Measurements from ENCODE around the gene RIN3. TPM values are rescaled to one million over a fixed set of nuclear protein-coding genes. Genes with fewer than 3 reads are reported as not detected.

The RIN3 gene
- 10 to 100 TPM in 5 of 6 donors, 1 to 10 TPM in 1; 7.6 to 43.7 (median 24.5) TPM for polyA plus RNA-seq (ENCODE audit: low read depth in 6 of 6)

- Mint-ChIP-seq H3K36me3 (no peaks in the 10 kb centered on the region), H3K4me1 (peaks cover 46 to 71% (median 56%) of the 10 kb centered on the region in 3 donors), H3K27ac (peak within 1 kb of the TSS in 4 of 6 donors; percentile 47 to 91 (median 65)), H3K9me3 (no peaks in the 10 kb centered on the region), H3K27me3 (no peaks in the 10 kb centered on the region), H3K4me3 (peak within 1 kb of the TSS; percentile 79 to 90 (median 85))
- peak; percentile 61 to 69 for ATAC-seq (ENCODE audit: low read depth in 2 of 2)
- peak; percentile 35 for DNase-seq
These were observed at the start of gene RIN3 for GRCh38 chr14:92513204-92513965. TSS of gene RIN3 (plus strand) at chr14:92513781. CDS start at chr14:92513933, 152 bp downstream.

- no peak overlapping the region for H3K4me3 Mint-ChIP-seq
- peaks cover 4 to 15% (median 12%) of the 10 kb centered on the region in 3 donors for H3K4me1 Mint-ChIP-seq
- ATAC-seq (ENCODE audit: low read depth in 2 of 2), result no peak
- peaks cover 17 to 48% (median 31%) of the 10 kb centered on the region in 3 donors for H3K27me3 Mint-ChIP-seq
- H3K36me3 Mint-ChIP-seq, result peaks cover 0 to 6% of the 10 kb centered on the region in 2 donors
- no peak for DNase-seq
- H3K9me3 Mint-ChIP-seq, result peaks cover 0 to 22% (median 12%) of the 10 kb centered on the region in 7 donors
- H3K27ac Mint-ChIP-seq, result peak overlapping the region in 1 of 6 donors; percentile 80
These were observed 49.4 kb upstream of the RIN3 start for GRCh38 chr14:92464156-92464555.

- Mint-ChIP-seq H3K4me3 (no peak overlapping the region), H3K27me3 (peaks cover 17 to 47% (median 25%) of the 10 kb centered on the region in 3 donors)
These were observed 48.9 kb upstream of the RIN3 start for GRCh38 chr14:92464716-92465115.

GRCh38 chr14:92465353-92466055, 48.1 kb upstream of the RIN3 start:
- peaks cover 0 to 7% of the 10 kb centered on the region in 2 donors for H3K36me3 Mint-ChIP-seq
- H3K4me1 Mint-ChIP-seq, result peaks cover 4 to 14% (median 12%) of the 10 kb centered on the region in 3 donors
- ATAC-seq (ENCODE audit: low read depth in 2 of 2) (no peak), DNase-seq (no peak)
- peaks cover 11 to 45% (median 20%) of the 10 kb centered on the region in 3 donors for H3K27me3 Mint-ChIP-seq
- H3K4me3 Mint-ChIP-seq, result peak overlapping the region in 1 of 8 donors; percentile 44
- H3K27ac Mint-ChIP-seq, result no peak overlapping the region
- peaks cover 0 to 34% (median 20%) of the 10 kb centered on the region in 7 donors for H3K9me3 Mint-ChIP-seq

More at GRCh38 chr14:92464716-92465115, 48.9 kb upstream of the RIN3 start:
- Mint-ChIP-seq H3K27ac (no peak overlapping the region), H3K36me3 (peaks cover 0 to 7% of the 10 kb centered on the region in 2 donors), H3K4me1 (peaks cover 4 to 15% (median 12%) of the 10 kb centered on the region in 3 donors), H3K9me3 (peaks cover 0 to 28% (median 16%) of the 10 kb centered on the region in 7 donors)
- DNase-seq, result no peak
- ATAC-seq (ENCODE audit: low read depth in 2 of 2), result no peak

GRCh38 chr14:92466059-92466458, 47.5 kb upstream of the RIN3 start:
- DNase-seq (no peak), ATAC-seq (ENCODE audit: low read depth in 2 of 2) (no peak)
- Mint-ChIP-seq H3K4me1 (peaks cover 4 to 12% (median 8%) of the 10 kb centered on the region in 3 donors), H3K27me3 (peaks cover 8 to 43% (median 20%) of the 10 kb centered on the region in 3 donors), H3K4me3 (no peak overlapping the region), H3K9me3 (peaks cover 0 to 34% (median 20%) of the 10 kb centered on the region in 7 donors), H3K36me3 (peaks cover 0 to 7% of the 10 kb centered on the region in 2 donors), H3K27ac (no peak overlapping the region)

- H3K4me3 Mint-ChIP-seq, result no peak overlapping the region
- H3K36me3 Mint-ChIP-seq, result peaks cover 0 to 7% of the 10 kb centered on the region in 2 donors
- peaks cover 0 to 4% (median 3%) of the 10 kb centered on the region in 3 donors for H3K4me1 Mint-ChIP-seq
- DNase-seq (no peak), ATAC-seq (ENCODE audit: low read depth in 2 of 2) (no peak)
- no peak overlapping the region for H3K27ac Mint-ChIP-seq
- peaks cover 0 to 34% (median 20%) of the 10 kb centered on the region in 7 donors for H3K9me3 Mint-ChIP-seq
- peaks cover 0 to 23% (median 4%) of the 10 kb centered on the region in 3 donors for H3K27me3 Mint-ChIP-seq
These were observed 44.1 kb upstream of the RIN3 start for GRCh38 chr14:92469515-92469914.

GRCh38 chr14:92470215-92470614, 43.4 kb upstream of the RIN3 start:
- Mint-ChIP-seq H3K27me3 (peaks cover 0 to 23% (median 4%) of the 10 kb centered on the region in 3 donors), H3K27ac (no peak overlapping the region), H3K36me3 (peaks cover 0 to 7% of the 10 kb centered on the region in 2 donors), H3K9me3 (peaks cover 0 to 34% (median 20%) of the 10 kb centered on the region in 7 donors), H3K4me1 (peaks cover 0 to 4% (median 3%) of the 10 kb centered on the region in 3 donors), H3K4me3 (no peak overlapping the region)
- no peak for ATAC-seq (ENCODE audit: low read depth in 2 of 2)
- no peak for DNase-seq

- H3K4me1 Mint-ChIP-seq, result peaks cover 0 to 4% (median 3%) of the 10 kb centered on the region in 3 donors
- DNase-seq (no peak), ATAC-seq (ENCODE audit: low read depth in 2 of 2) (no peak)
- peaks cover 0 to 34% (median 20%) of the 10 kb centered on the region in 7 donors for H3K9me3 Mint-ChIP-seq
- H3K27me3 Mint-ChIP-seq, result peaks cover 0 to 23% (median 4%) of the 10 kb centered on the region in 3 donors
- H3K27ac Mint-ChIP-seq, result no peak overlapping the region
- no peak overlapping the region for H3K4me3 Mint-ChIP-seq
- H3K36me3 Mint-ChIP-seq, result peaks cover 0 to 7% of the 10 kb centered on the region in 2 donors
These were observed 42.8 kb upstream of the RIN3 start for GRCh38 chr14:92470811-92471210.

GRCh38 chr14:92471919-92472318, 41.7 kb upstream of the RIN3 start:
- peaks cover 0 to 32% (median 18%) of the 10 kb centered on the region in 7 donors for H3K9me3 Mint-ChIP-seq
- no peak overlapping the region for H3K4me3 Mint-ChIP-seq
- peak overlapping the region in 1 of 6 donors; percentile 28 for H3K27ac Mint-ChIP-seq
- ATAC-seq (ENCODE audit: low read depth in 2 of 2), result no peak
- H3K27me3 Mint-ChIP-seq, result peaks cover 0 to 23% (median 4%) of the 10 kb centered on the region in 3 donors
- H3K36me3 Mint-ChIP-seq, result peaks cover 0 to 7% of the 10 kb centered on the region in 2 donors
- peaks cover 0 to 4% (median 3%) of the 10 kb centered on the region in 3 donors for H3K4me1 Mint-ChIP-seq
- no peak for DNase-seq

- Mint-ChIP-seq H3K4me1 (peaks cover 0 to 4% (median 3%) of the 10 kb centered on the region in 3 donors), H3K27ac (peak overlapping the region in 2 of 6 donors; percentile 6 to 23), H3K4me3 (no peak overlapping the region), H3K9me3 (peaks cover 0 to 23% (median 13%) of the 10 kb centered on the region in 7 donors), H3K36me3 (peaks cover 0 to 7% of the 10 kb centered on the region in 2 donors), H3K27me3 (peaks cover 0 to 15% (median 4%) of the 10 kb centered on the region in 3 donors)
- ATAC-seq (ENCODE audit: low read depth in 2 of 2) (no peak), DNase-seq (no peak)
These were observed 40.7 kb upstream of the RIN3 start for GRCh38 chr14:92472860-92473259.

- no peak overlapping the region for H3K27ac Mint-ChIP-seq
- no peak overlapping the region for H3K4me3 Mint-ChIP-seq
- no peak for DNase-seq
These were observed 40.2 kb upstream of the RIN3 start for GRCh38 chr14:92473261-92473968.

GRCh38 chr14:92473969-92474535, 39.5 kb upstream of the RIN3 start:
- peaks cover 0 to 11% (median 4%) of the 10 kb centered on the region in 3 donors for H3K27me3 Mint-ChIP-seq
- DNase-seq (no peak), ATAC-seq (ENCODE audit: low read depth in 2 of 2) (no peak)
- H3K4me3 Mint-ChIP-seq, result no peak overlapping the region
- peaks cover 0 to 21% (median 16%) of the 10 kb centered on the region in 7 donors for H3K9me3 Mint-ChIP-seq
- H3K4me1 Mint-ChIP-seq, result peaks cover 0 to 4% (median 3%) of the 10 kb centered on the region in 3 donors
- peaks cover 2 to 6% of the 10 kb centered on the region in 2 donors for H3K36me3 Mint-ChIP-seq
- H3K27ac Mint-ChIP-seq, result no peak overlapping the region

More at GRCh38 chr14:92473261-92473968, 40.2 kb upstream of the RIN3 start:
- Mint-ChIP-seq H3K27me3 (peaks cover 0 to 15% (median 4%) of the 10 kb centered on the region in 3 donors), H3K4me1 (peaks cover 0 to 4% (median 3%) of the 10 kb centered on the region in 3 donors), H3K9me3 (peaks cover 0 to 21% (median 17%) of the 10 kb centered on the region in 7 donors), H3K36me3 (peaks cover 1 to 7% of the 10 kb centered on the region in 2 donors)
- ATAC-seq (ENCODE audit: low read depth in 2 of 2), result no peak

All from naive B cell (primary cell).